Stimulated activated CD4-positive, alpha-beta T cell treated with anti-CD3 and anti-CD28 coated beads, Interleukin-15, amount 100 ng/mL, for 24 hours (primary cell): ENCODE measurements around the gene WDR45B.
A peak's percentile ranks its signal among the peaks of the same experiment; 100 is the strongest.
"Not testable (repeated sequence)": the region's sequence is repeated elsewhere in the genome, so short reads cannot be mapped to it uniquely, and the experiment has no call there.

ENCODE experiments used
- DNase-seq: peaks from one replicate; pipeline ENCODE4 v3.0.0-alpha.2; 2020

WDR45B gene

GRCh38 chr17:82598256-82599119 lies 49.8 kb downstream of the WDR45B start:
- DNase-seq = no peak

- no peak for DNase-seq
Measured at GRCh38 chr17:82596837-82597672, 51.2 kb downstream of the WDR45B start.

GRCh38 chr17:82596296-82596695 lies 51.9 kb downstream of the WDR45B start:
- no peak for DNase-seq

- no peak for DNase-seq
Measured at GRCh38 chr17:82595893-82596292, 52.4 kb downstream of the WDR45B start.

GRCh38 chr17:82594571-82594970 lies 53.7 kb downstream of the WDR45B start:
- DNase-seq = no peak

- DNase-seq = no peak
Measured at GRCh38 chr17:82593590-82594087, 54.6 kb downstream of the WDR45B start.

GRCh38 chr17:82592767-82593589 lies 55.3 kb downstream of the WDR45B start:
- peak; percentile 58 for DNase-seq

- no peak for DNase-seq
Measured at GRCh38 chr17:82592289-82592766, 55.9 kb downstream of the WDR45B start.

GRCh38 chr17:82590881-82591539 lies 57.2 kb downstream of the WDR45B start:
- no peak for DNase-seq

GRCh38 chr17:82590216-82590615 lies 58.0 kb downstream of the WDR45B start:
- DNase-seq = no peak

- DNase-seq = no peak
Measured at GRCh38 chr17:82589851-82590180, 58.4 kb downstream of the WDR45B start.

GRCh38 chr17:82588266-82589175 lies 59.7 kb downstream of the WDR45B start:
- no peak for DNase-seq

- DNase-seq = no peak
Measured at GRCh38 chr17:82587234-82588086, 60.8 kb downstream of the WDR45B start.

- DNase-seq = no peak
Measured at GRCh38 chr17:82586576-82587233, 61.5 kb downstream of the WDR45B start.

- DNase-seq = peak; percentile 29
Measured at GRCh38 chr17:82585935-82586575, 62.2 kb downstream of the WDR45B start.

GRCh38 chr17:82583720-82584234 lies 64.5 kb downstream of the WDR45B start:
- no peak for DNase-seq

GRCh38 chr17:82582709-82583108 lies 65.5 kb downstream of the WDR45B start:
- DNase-seq = no peak

GRCh38 chr17:82582213-82582612 lies 66.0 kb downstream of the WDR45B start:
- DNase-seq = no peak

GRCh38 chr17:82579969-82580368 lies 68.3 kb downstream of the WDR45B start:
- DNase-seq = not testable (repeated sequence)
